WTC11 (cell line): Measurements from ENCODE around the gene CYSRT1. TPM values are rescaled to one million over a fixed set of nuclear protein-coding genes. Genes with fewer than 3 reads are reported as not detected.
A peak's percentile ranks its signal among the peaks of the same experiment; 100 is the strongest.

ENCODE experiments used
- ATAC-seq: fragments of 200-7000 bp; cut with Tn5 transposase; 2 replicates; pipeline ENCODE4 v1.10.0; 2021; ENCODE audit warnings: mild to moderate bottlenecking, moderate library complexity
- CTCF ChIA-PET: fragments of 300-600 bp; sonication (Branson Sonifier 250); formaldehyde crosslinking; loops from one replicate; lab custom pipeline; 2021; ENCODE audit warnings: antibody characterized with exemption; lab: Charles Lee
- POLR2A ChIA-PET: fragments of 350-600 bp; sonication (Branson Sonifier 250); formaldehyde crosslinking; loops from one replicate; lab custom pipeline; 2021; ENCODE audit warnings: antibody characterized with exemption; lab: Charles Lee
- DNase-seq: peaks from one replicate; pipeline ENCODE4 v3.0.0; 2021; ENCODE audit warnings: low spot score
- H3K27ac Mint-ChIP-seq: 2 replicates; pipeline ENCODE4 v1.8.0; 2021; ENCODE audit warnings: mixed read lengths
- H3K27me3 Mint-ChIP-seq: 2 replicates; pipeline ENCODE4 v1.8.0; 2021; ENCODE audit warnings: low read depth, mild to moderate bottlenecking, moderate library complexity, mixed read lengths
- H3K36me3 Mint-ChIP-seq: 2 replicates; pipeline ENCODE4 v1.8.0; 2021; ENCODE audit warnings: mixed read lengths
- H3K4me1 Mint-ChIP-seq: 2 replicates; pipeline ENCODE4 v1.8.0; 2022; ENCODE audit warnings: mixed read lengths
- H3K4me3 Mint-ChIP-seq: 2 replicates; pipeline ENCODE4 v1.8.0; 2021; ENCODE audit warnings: mild to moderate bottlenecking, moderate library complexity, mixed read lengths
- H3K9me3 Mint-ChIP-seq: 2 replicates; pipeline ENCODE4 v1.8.0; 2021; ENCODE audit warnings: mixed read lengths
- CBFB ChIP-seq: sonication (generic); formaldehyde crosslinking; IDR thresholded peaks from 2 replicates; pipeline ENCODE4 v1.8.1; 2022; ENCODE audit warnings: mild to moderate bottlenecking, low read depth, missing genetic modification reagents
- EMX1 ChIP-seq: fragments of 250-450 bp; sonication (Bioruptor Pico); IDR thresholded peaks from 2 replicates; pipeline ENCODE4 v1.8.0; 2021; ENCODE audit warnings: mild to moderate bottlenecking
- ESRRA ChIP-seq: sonication (generic); formaldehyde crosslinking; IDR thresholded peaks from 2 replicates; pipeline ENCODE4 v1.8.1; 2022; ENCODE audit warnings: mild to moderate bottlenecking, missing genetic modification reagents, borderline replicate concordance
- FOXK1 ChIP-seq: sonication (generic); formaldehyde crosslinking; IDR thresholded peaks from 2 replicates; pipeline ENCODE4 v1.8.0; 2022; ENCODE audit warnings: mild to moderate bottlenecking, moderate library complexity, missing genetic modification reagents
- FOXP1 ChIP-seq: sonication (generic); formaldehyde crosslinking; IDR thresholded peaks from 2 replicates; pipeline ENCODE4 v1.8.0; 2022; ENCODE audit warnings: missing genetic modification reagents, mild to moderate bottlenecking, moderate library complexity, borderline replicate concordance
- GABPB1 ChIP-seq: sonication (generic); formaldehyde crosslinking; IDR thresholded peaks from 2 replicates; pipeline ENCODE4 v1.8.1; 2023; ENCODE audit warnings: mild to moderate bottlenecking, missing genetic modification reagents
- GRHL2 ChIP-seq: fragments of 250-450 bp; sonication (Bioruptor Pico); IDR thresholded peaks from 2 replicates; pipeline ENCODE4 v1.8.0; 2022; ENCODE audit warnings: mild to moderate bottlenecking, moderate library complexity; ENCODE audit not compliant: insufficient replicate concordance, severe bottlenecking
- HMGA2 ChIP-seq: fragments of 250-450 bp; sonication (Bioruptor Pico); IDR thresholded peaks from 2 replicates; pipeline ENCODE4 v1.4.0; 2021; ENCODE audit warnings: mild to moderate bottlenecking, moderate library complexity
- KAT7 ChIP-seq: sonication (generic); formaldehyde crosslinking; IDR thresholded peaks from 2 replicates; pipeline ENCODE4 v1.8.1; 2023; ENCODE audit warnings: missing genetic modification reagents, mild to moderate bottlenecking, borderline replicate concordance
- MXD4 ChIP-seq: fragments of 250-450 bp; sonication (Bioruptor Pico); IDR thresholded peaks from 2 replicates; pipeline ENCODE4 v1.8.0; 2021; ENCODE audit warnings: mild to moderate bottlenecking, moderate library complexity, borderline replicate concordance
- NFATC4 ChIP-seq: fragments of 250-450 bp; sonication (Bioruptor Pico); IDR thresholded peaks from 2 replicates; pipeline ENCODE4 v1.9.0; 2021; ENCODE audit warnings: mild to moderate bottlenecking
- NR1H2 ChIP-seq: sonication (generic); formaldehyde crosslinking; IDR thresholded peaks from 2 replicates; pipeline ENCODE4 v1.9.0; 2021; ENCODE audit warnings: mild to moderate bottlenecking, moderate library complexity, missing genetic modification reagents
- NR3C1 ChIP-seq: sonication (generic); formaldehyde crosslinking; conservative IDR thresholded peaks from 2 replicates; pipeline ENCODE4 v1.8.1; 2023; ENCODE audit warnings: low read depth, mild to moderate bottlenecking, missing genetic modification reagents
- OVOL2 ChIP-seq: fragments of 250-450 bp; sonication (Bioruptor Pico); IDR thresholded peaks from 2 replicates; pipeline ENCODE4 v1.9.0; 2021; ENCODE audit warnings: mild to moderate bottlenecking, borderline replicate concordance
- SOX15 ChIP-seq: fragments of 250-450 bp; sonication (Bioruptor Pico); IDR thresholded peaks from 2 replicates; pipeline ENCODE4 v1.9.0; 2021; ENCODE audit warnings: mild to moderate bottlenecking
- TEAD1 ChIP-seq: sonication (generic); formaldehyde crosslinking; IDR thresholded peaks from 2 replicates; pipeline ENCODE4 v1.8.0; 2022; ENCODE audit warnings: mild to moderate bottlenecking, missing genetic modification reagents
- ZNF121 ChIP-seq: sonication (generic); formaldehyde crosslinking; IDR thresholded peaks from 2 replicates; pipeline ENCODE4 v1.8.0; 2023; ENCODE audit warnings: missing genetic modification reagents
- ZNF396 ChIP-seq: fragments of 250-450 bp; sonication (Bioruptor Pico); IDR thresholded peaks from 2 replicates; pipeline ENCODE4 v1.8.0; 2021; ENCODE audit warnings: mild to moderate bottlenecking, moderate library complexity, borderline replicate concordance
- total RNA-seq: library from RNA; stranded (reverse); gene quantifications from 3 replicates; pipeline ENCODE4 v1.2.3, GENCODE V29; 2021
- TF ChIP-seq, protein P1 (sequence below): sonication (generic); formaldehyde crosslinking; IDR thresholded peaks from 2 replicates; pipeline ENCODE4 v1.8.1; 2023; ENCODE audit warnings: mild to moderate bottlenecking, missing genetic modification reagents
- TF ChIP-seq, protein P2 (sequence below): sonication (generic); formaldehyde crosslinking; IDR thresholded peaks from 2 replicates; pipeline ENCODE4 v1.8.0; 2023; ENCODE audit warnings: mild to moderate bottlenecking, missing genetic modification reagents
- TF ChIP-seq, protein P3 (sequence below): sonication (generic); formaldehyde crosslinking; IDR thresholded peaks from 2 replicates; pipeline ENCODE4 v1.8.1; 2022; ENCODE audit warnings: mild to moderate bottlenecking, moderate library complexity, missing genetic modification reagents
- TF ChIP-seq, protein P4 (sequence below): sonication (generic); formaldehyde crosslinking; IDR thresholded peaks from 2 replicates; pipeline ENCODE4 v1.8.1; 2022; ENCODE audit warnings: low read depth, missing genetic modification reagents, borderline replicate concordance
- TF ChIP-seq, protein P5 (sequence below): sonication (generic); formaldehyde crosslinking; IDR thresholded peaks from 2 replicates; pipeline ENCODE4 v1.8.1; 2023; ENCODE audit warnings: mild to moderate bottlenecking, missing genetic modification reagents, moderate library complexity
- TF ChIP-seq, protein P6 (sequence below): fragments of 250-450 bp; sonication (Bioruptor Pico); IDR thresholded peaks from 2 replicates; pipeline ENCODE4 v1.8.0; 2021; ENCODE audit warnings: mild to moderate bottlenecking
- TF ChIP-seq, protein P7 (sequence below): fragments of 250-450 bp; sonication (Bioruptor Pico); IDR thresholded peaks from 2 replicates; pipeline ENCODE4 v1.9.0; 2021; ENCODE audit warnings: moderate library complexity, mild to moderate bottlenecking, inconsistent platforms, borderline replicate concordance
- TF ChIP-seq, protein P8 (sequence below): sonication (generic); formaldehyde crosslinking; IDR thresholded peaks from 2 replicates; pipeline ENCODE4 v1.8.0; 2022; ENCODE audit warnings: mild to moderate bottlenecking, missing genetic modification reagents

The CYSRT1 gene
- total RNA-seq, 1 experiment from 2014 or later = 3.5 TPM

DNA sequence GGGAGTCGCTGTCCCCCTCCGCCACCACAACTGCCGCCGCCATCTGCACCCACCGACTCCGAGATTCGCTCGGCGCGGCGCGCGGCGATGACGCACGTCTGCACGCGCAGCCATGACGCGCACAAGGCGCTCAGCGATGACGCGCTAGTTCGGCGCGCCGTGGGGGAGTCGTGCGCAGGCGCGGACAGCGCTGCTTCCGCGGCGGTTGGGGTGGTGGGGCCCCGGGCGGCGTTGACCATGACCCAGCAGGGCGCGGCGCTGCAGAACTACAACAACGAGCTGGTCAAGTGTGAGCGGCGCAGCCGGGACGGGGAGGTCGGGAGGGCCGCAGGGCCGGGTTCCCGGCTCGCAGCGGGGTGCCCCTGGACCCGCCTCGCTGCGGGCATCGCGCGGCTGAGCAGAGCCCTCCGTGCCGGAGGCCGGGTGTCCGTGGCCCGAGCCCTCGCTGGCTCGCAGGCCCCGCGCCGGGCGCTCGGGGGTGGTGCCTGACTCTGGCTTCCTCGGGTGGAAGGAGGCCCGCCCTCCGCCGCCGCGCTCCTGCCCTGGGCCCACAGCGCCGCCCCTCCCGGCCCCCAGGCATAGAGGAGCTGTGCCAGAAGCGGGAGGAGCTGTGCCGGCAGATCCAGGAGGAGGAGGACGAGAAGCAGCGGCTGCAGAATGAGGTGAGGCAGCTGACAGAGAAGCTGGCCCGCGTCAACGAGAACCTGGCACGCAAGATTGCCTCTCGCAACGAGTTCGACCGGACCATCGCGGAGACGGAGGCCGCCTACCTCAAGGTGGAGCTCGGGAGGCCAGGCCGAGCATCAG, 36.3 kb upstream of the CYSRT1 start, which contains the start of the genes ANAPC2 and SSNA1:
Gene ANAPC2, minus strand, starts transcription at position 71 of the 807 bp plus-strand sequence. Its CDS starts 28 bp downstream, at position 43.
Gene SSNA1, plus strand, starts transcription at position 187 of the 807 bp plus-strand sequence. Its CDS starts 51 bp downstream, at position 238.
- ATAC-seq (peak; percentile 84), DNase-seq (peak; percentile 92)
- Mint-ChIP-seq H3K27me3 (no peaks in the 10 kb centered on the region; the same call in 1 of the 2 replicates), H3K36me3 (peaks cover under 1% of the 10 kb centered on the region), H3K27ac (peak within 1 kb of the TSS; percentile 94), H3K9me3 (no peaks in the 10 kb centered on the region), H3K4me1 (peaks cover 20% of the 10 kb centered on the region), H3K4me3 (peak within 1 kb of the TSS; percentile 92)
- POLR2A ChIA-PET = interaction anchor here (0.7 to 2.0 kb wide), 6 partner anchors 12 to 52 kb away, joined by 3 to 13 read pairs (median 4); partner anchors contain the start of genes NDOR1, RNF224, TMEM203 and TPRN
- CTCF ChIA-PET = interaction anchor here (0.6 to 3.2 kb wide), 29 partner anchors 10 to 403 kb away, joined by 3 to 24 read pairs (median 4); partner anchors contain the start of genes CYSRT1, EXD3, NDOR1 and NPDC1
- no peak for TF ChIP-seq EMX1
- TF ChIP-seq GRHL2 (CRISPR knock-in tag) = no peak
- no peak for TF ChIP-seq MXD4
- no peak for TF ChIP-seq ZNF396 (CRISPR knock-in tag)
- TF ChIP-seq, protein P1, sequence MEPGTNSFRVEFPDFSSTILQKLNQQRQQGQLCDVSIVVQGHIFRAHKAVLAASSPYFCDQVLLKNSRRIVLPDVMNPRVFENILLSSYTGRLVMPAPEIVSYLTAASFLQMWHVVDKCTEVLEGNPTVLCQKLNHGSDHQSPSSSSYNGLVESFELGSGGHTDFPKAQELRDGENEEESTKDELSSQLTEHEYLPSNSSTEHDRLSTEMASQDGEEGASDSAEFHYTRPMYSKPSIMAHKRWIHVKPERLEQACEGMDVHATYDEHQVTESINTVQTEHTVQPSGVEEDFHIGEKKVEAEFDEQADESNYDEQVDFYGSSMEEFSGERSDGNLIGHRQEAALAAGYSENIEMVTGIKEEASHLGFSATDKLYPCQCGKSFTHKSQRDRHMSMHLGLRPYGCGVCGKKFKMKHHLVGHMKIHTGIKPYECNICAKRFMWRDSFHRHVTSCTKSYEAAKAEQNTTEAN = no peak
- TF ChIP-seq, protein P2, sequence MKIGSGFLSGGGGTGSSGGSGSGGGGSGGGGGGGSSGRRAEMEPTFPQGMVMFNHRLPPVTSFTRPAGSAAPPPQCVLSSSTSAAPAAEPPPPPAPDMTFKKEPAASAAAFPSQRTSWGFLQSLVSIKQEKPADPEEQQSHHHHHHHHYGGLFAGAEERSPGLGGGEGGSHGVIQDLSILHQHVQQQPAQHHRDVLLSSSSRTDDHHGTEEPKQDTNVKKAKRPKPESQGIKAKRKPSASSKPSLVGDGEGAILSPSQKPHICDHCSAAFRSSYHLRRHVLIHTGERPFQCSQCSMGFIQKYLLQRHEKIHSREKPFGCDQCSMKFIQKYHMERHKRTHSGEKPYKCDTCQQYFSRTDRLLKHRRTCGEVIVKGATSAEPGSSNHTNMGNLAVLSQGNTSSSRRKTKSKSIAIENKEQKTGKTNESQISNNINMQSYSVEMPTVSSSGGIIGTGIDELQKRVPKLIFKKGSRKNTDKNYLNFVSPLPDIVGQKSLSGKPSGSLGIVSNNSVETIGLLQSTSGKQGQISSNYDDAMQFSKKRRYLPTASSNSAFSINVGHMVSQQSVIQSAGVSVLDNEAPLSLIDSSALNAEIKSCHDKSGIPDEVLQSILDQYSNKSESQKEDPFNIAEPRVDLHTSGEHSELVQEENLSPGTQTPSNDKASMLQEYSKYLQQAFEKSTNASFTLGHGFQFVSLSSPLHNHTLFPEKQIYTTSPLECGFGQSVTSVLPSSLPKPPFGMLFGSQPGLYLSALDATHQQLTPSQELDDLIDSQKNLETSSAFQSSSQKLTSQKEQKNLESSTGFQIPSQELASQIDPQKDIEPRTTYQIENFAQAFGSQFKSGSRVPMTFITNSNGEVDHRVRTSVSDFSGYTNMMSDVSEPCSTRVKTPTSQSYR (CRISPR knock-in tag) = peak; percentile 70; the same call in 1 of the 2 replicates
- no peak for TF ChIP-seq FOXP1 (CRISPR knock-in tag)
- TF ChIP-seq OVOL2 (CRISPR knock-in tag) = no peak
- TF ChIP-seq, protein P3, sequence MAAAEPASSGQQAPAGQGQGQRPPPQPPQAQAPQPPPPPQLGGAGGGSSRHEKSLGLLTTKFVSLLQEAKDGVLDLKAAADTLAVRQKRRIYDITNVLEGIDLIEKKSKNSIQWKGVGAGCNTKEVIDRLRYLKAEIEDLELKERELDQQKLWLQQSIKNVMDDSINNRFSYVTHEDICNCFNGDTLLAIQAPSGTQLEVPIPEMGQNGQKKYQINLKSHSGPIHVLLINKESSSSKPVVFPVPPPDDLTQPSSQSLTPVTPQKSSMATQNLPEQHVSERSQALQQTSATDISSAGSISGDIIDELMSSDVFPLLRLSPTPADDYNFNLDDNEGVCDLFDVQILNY (CRISPR knock-in tag) = peak; percentile 87; the same call in 1 of the 2 replicates
- no peak for TF ChIP-seq HMGA2 (CRISPR knock-in tag)
- TF ChIP-seq, protein P4, sequence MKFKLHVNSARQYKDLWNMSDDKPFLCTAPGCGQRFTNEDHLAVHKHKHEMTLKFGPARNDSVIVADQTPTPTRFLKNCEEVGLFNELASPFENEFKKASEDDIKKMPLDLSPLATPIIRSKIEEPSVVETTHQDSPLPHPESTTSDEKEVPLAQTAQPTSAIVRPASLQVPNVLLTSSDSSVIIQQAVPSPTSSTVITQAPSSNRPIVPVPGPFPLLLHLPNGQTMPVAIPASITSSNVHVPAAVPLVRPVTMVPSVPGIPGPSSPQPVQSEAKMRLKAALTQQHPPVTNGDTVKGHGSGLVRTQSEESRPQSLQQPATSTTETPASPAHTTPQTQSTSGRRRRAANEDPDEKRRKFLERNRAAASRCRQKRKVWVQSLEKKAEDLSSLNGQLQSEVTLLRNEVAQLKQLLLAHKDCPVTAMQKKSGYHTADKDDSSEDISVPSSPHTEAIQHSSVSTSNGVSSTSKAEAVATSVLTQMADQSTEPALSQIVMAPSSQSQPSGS (CRISPR knock-in tag) = no peak
- TF ChIP-seq ESRRA = peak; percentile 91
- TF ChIP-seq, protein P5, sequence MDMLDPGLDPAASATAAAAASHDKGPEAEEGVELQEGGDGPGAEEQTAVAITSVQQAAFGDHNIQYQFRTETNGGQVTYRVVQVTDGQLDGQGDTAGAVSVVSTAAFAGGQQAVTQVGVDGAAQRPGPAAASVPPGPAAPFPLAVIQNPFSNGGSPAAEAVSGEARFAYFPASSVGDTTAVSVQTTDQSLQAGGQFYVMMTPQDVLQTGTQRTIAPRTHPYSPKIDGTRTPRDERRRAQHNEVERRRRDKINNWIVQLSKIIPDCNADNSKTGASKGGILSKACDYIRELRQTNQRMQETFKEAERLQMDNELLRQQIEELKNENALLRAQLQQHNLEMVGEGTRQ (CRISPR knock-in tag) = peak; percentile 72
- TF ChIP-seq NR3C1 (CRISPR knock-in tag) = no peak
- peak; percentile 97 for TF ChIP-seq CBFB (CRISPR knock-in tag)
- TF ChIP-seq GABPB1 = peak; percentile 37; the same call in 1 of the 2 replicates
- TF ChIP-seq FOXK1 (CRISPR knock-in tag) = peak; percentile 99
- peak; percentile 94; the same call in 1 of the 2 replicates for TF ChIP-seq KAT7
- TF ChIP-seq, protein P6, sequence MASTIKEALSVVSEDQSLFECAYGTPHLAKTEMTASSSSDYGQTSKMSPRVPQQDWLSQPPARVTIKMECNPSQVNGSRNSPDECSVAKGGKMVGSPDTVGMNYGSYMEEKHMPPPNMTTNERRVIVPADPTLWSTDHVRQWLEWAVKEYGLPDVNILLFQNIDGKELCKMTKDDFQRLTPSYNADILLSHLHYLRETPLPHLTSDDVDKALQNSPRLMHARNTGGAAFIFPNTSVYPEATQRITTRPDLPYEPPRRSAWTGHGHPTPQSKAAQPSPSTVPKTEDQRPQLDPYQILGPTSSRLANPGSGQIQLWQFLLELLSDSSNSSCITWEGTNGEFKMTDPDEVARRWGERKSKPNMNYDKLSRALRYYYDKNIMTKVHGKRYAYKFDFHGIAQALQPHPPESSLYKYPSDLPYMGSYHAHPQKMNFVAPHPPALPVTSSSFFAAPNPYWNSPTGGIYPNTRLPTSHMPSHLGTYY (CRISPR knock-in tag) = no peak
- peak; percentile 55; the same call in 1 of the 2 replicates for TF ChIP-seq TEAD1 (CRISPR knock-in tag)
- no peak for TF ChIP-seq ZNF121 (CRISPR knock-in tag)
- TF ChIP-seq, protein P7, sequence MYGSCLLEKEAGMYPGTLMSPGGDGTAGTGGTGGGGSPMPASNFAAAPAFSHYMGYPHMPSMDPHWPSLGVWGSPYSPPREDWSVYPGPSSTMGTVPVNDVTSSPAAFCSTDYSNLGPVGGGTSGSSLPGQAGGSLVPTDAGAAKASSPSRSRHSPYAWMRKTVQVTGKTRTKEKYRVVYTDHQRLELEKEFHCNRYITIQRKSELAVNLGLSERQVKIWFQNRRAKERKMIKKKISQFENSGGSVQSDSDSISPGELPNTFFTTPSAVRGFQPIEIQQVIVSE (CRISPR knock-in tag) = no peak
- TF ChIP-seq NR1H2 = no peak
- TF ChIP-seq NFATC4 (CRISPR knock-in tag) = peak; percentile 47; the same call in 1 of the 2 replicates
- TF ChIP-seq, protein P8, sequence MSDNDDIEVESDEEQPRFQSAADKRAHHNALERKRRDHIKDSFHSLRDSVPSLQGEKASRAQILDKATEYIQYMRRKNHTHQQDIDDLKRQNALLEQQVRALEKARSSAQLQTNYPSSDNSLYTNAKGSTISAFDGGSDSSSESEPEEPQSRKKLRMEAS (CRISPR knock-in tag) = peak; percentile 87; the same call in 1 of the 2 replicates
- TF ChIP-seq SOX15 = no peak
